NT2/D1 (cell line): ENCODE data around the gene GLP1R.

Experiments
- DNase-seq: peaks from one replicate; pipeline ENCODE4 v3.0.0-alpha.2; 2011; ENCODE audit warnings: low read depth, low spot score
- H3K27me3 ChIP-seq: 2 replicates; pipeline ENCODE4 v1.6.0; 2011; ENCODE audit warnings: mild to moderate bottlenecking; ENCODE audit not compliant: insufficient read length, insufficient read depth
- H3K36me3 ChIP-seq: 2 replicates; pipeline ENCODE4 v1.6.1; 2011; ENCODE audit warnings: mild to moderate bottlenecking, low read length, mixed read lengths; ENCODE audit not compliant: insufficient read depth, insufficient read length
- H3K4me1 ChIP-seq: 2 replicates; pipeline ENCODE4 v1.5.1; 2011; ENCODE audit not compliant: insufficient read depth, insufficient read length
- H3K4me3 ChIP-seq: 2 replicates; pipeline ENCODE4 v1.5.1; 2011; ENCODE audit warnings: low read depth; ENCODE audit not compliant: insufficient read length
- H3K9ac ChIP-seq: 2 replicates; pipeline ENCODE4 v1.6.0; 2011; ENCODE audit warnings: low read depth; ENCODE audit not compliant: insufficient read length
- H3K9me3 ChIP-seq: 2 replicates; pipeline ENCODE4 v1.5.1; 2011; ENCODE audit warnings: mild to moderate bottlenecking, low read length; ENCODE audit not compliant: insufficient read depth
- SUZ12 ChIP-seq: IDR thresholded peaks from 2 replicates; pipeline ENCODE4 v1.6.1; 2011; ENCODE audit not compliant: insufficient read length, insufficient read depth; ENCODE audit errors: extremely low read depth
- YY1 ChIP-seq: IDR thresholded peaks from 2 replicates; pipeline ENCODE4 v1.6.1; 2011; ENCODE audit not compliant: insufficient read length, insufficient read depth
- ZNF274 ChIP-seq: IDR thresholded peaks from 2 replicates; pipeline ENCODE4 v1.6.1; 2011; ENCODE audit warnings: mild to moderate bottlenecking, low read depth, low read length

Gene GLP1R

DNA sequence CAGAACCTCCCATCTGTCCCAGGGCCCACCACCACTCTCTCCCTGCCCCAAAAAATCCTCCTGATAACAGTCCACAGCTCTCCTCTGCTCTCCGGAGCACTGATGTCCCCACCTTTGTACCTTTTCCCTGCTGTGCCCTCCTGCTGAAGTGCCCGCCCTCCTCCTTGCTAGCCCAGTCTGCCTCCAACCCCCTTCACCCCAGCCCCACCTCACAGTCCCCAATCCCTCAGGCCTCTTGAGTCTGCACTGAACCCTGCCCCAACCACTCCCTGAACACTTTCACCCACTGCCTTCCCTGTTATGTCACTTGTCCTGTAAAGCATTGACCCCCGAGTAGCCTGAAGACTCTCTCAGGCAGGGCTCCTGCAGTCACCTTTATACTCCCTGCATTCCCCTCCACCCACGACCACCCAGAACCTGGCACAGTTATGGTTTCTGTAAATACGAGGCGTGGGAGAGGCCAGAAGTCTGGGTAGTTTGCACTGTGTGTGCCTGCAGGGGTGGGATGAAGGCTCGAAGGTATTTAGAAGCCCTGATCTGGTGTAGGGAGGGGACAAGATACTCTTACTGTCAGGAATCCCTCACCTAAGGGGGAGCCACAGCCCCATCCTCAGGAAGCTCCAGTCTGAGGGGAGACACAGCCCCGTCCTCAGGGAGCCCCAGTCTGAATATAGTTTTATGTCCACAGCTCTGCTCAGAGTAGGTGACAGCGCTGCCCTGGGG lies 5.4 kb downstream of the GLP1R start:
- no peak overlapping the region for H3K4me3 ChIP-seq
- H3K27me3 ChIP-seq, result peaks cover 16% of the 10 kb centered on the region
- H3K9ac ChIP-seq, result no peak overlapping the region
- DNase-seq, result no peak
- no peak for TF ChIP-seq YY1
- no peak for TF ChIP-seq ZNF274
- no peak for TF ChIP-seq SUZ12
- H3K36me3 ChIP-seq, result no peaks in the 10 kb centered on the region
- H3K4me1 ChIP-seq, result peaks cover 3% of the 10 kb centered on the region
- H3K9me3 ChIP-seq, result no peaks in the 10 kb centered on the region

DNA sequence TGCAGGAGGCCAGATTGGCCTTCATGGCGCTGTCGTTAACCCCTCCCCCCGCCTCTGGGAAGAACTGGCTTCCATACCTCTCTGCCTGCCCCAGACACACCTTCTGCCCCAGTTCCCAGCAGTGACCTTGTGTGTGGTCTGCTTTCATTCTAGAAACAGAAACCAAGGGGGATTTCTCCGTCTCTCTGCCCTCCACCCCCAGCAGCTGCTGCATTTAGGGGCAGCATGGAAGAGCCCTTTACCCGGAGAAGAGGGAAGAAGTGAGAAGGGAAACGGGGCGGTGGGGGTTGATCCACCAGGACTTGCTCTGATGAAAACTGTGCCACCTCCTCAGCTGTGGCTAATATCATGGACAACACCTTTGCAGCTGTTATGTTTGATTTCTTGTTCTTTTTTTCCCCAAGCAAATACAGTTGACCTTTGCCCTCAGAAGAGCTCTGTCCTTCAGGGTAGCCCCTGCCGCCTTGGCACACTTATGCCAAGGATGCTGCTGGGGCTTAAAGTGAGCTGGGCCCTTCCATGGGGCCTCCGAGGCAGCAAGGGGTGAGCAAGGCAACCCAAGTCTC lies 6.1 kb downstream of the GLP1R start:
- no peak for DNase-seq
- Histone ChIP-seq H3K4me3 (no peak overlapping the region), H3K36me3 (no peaks in the 10 kb centered on the region), H3K27me3 (peaks cover 10% of the 10 kb centered on the region), H3K9me3 (no peaks in the 10 kb centered on the region), H3K9ac (no peak overlapping the region), H3K4me1 (peaks cover 3% of the 10 kb centered on the region)
- TF ChIP-seq ZNF274 (no peak), YY1 (no peak), SUZ12 (no peak)

GRCh38 chr6:39055661-39056060 lies 7.1 kb downstream of the GLP1R start:
- H3K27me3 ChIP-seq, result no peaks in the 10 kb centered on the region
- no peaks in the 10 kb centered on the region for H3K9me3 ChIP-seq
- no peak for DNase-seq
- no peak overlapping the region for H3K9ac ChIP-seq
- no peak overlapping the region for H3K4me3 ChIP-seq
- TF ChIP-seq YY1 (no peak), SUZ12 (no peak), ZNF274 (no peak)
- H3K36me3 ChIP-seq, result no peaks in the 10 kb centered on the region
- H3K4me1 ChIP-seq, result peaks cover 3% of the 10 kb centered on the region

- Histone ChIP-seq H3K4me3 (no peak overlapping the region), H3K9ac (no peak overlapping the region), H3K4me1 (peaks cover 3% of the 10 kb centered on the region), H3K36me3 (no peaks in the 10 kb centered on the region), H3K9me3 (no peaks in the 10 kb centered on the region), H3K27me3 (no peaks in the 10 kb centered on the region)
- no peak for DNase-seq
- no peak for TF ChIP-seq ZNF274
Measured at GRCh38 chr6:39056191-39056590, 7.6 kb downstream of the GLP1R start.

DNA sequence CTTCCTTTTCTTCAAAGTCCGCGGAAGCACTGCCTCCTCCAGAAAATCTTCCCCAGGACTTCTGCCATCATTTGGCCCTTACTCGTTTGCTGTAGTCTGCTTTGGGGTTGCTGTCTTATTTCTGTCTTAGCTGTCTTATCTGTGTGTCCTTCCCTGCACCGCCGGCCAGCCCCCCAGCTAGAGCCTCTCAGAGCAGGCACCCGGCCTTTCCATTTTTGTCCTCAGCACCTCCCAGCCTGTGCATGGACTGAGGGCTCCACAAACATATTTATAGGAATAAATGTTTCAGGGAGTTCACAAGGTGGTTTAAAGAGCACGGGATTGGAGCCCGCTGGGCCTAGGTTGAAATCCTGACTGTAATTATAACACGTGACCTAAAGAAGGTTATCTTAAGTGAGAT lies 8.1 kb downstream of the GLP1R start:
- Histone ChIP-seq H3K36me3 (no peaks in the 10 kb centered on the region), H3K27me3 (no peaks in the 10 kb centered on the region), H3K9ac (no peak overlapping the region), H3K9me3 (no peaks in the 10 kb centered on the region), H3K4me3 (no peak overlapping the region), H3K4me1 (peaks cover 3% of the 10 kb centered on the region)
- TF ChIP-seq YY1 (no peak), SUZ12 (no peak), ZNF274 (no peak)
- no peak for DNase-seq

DNA sequence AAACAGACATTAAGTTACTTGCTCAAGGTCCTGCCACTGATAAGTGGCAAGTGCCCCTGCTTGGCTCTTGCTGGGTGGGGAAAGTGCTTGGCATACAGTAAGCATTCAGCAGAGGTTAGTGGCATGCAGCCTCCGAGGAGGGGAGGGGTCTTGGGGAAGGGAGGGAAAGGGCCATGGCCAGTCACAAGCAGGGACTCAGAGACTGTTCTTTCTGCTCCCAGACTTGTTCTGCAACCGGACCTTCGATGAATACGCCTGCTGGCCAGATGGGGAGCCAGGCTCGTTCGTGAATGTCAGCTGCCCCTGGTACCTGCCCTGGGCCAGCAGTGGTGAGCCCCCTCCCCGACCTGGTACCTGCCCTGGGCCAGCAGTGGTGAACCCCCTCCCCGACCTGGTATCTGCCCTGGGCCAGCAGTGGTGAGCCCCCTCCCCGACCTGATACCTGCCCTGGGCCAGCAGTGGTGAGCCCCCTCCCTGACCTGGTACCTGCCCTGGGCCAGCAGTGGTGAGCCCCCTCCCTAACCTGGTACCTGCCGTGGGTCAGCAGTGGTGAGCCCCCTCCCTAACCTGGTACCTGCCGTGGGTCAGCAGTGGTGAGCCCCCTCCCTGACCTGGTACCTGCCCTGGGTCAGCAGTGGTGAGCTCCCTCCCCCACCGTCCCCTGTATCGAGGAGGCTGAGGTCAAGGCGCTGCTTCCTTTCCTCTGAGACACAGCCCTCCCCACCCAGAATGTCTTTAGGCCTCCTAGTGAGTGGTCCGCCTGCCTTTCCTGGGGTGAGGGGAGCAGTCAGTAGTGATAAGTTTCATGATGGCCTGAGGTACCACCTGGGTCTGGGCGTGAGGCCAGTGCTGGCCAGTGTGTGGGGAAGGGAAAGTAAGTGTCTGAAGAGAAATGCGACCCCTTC lies 8.9 kb downstream of the GLP1R start:
- H3K9me3 ChIP-seq, result no peaks in the 10 kb centered on the region
- TF ChIP-seq SUZ12 (no peak), YY1 (no peak), ZNF274 (no peak)
- peaks cover 3% of the 10 kb centered on the region for H3K4me1 ChIP-seq
- H3K9ac ChIP-seq, result no peak overlapping the region
- no peaks in the 10 kb centered on the region for H3K36me3 ChIP-seq
- no peaks in the 10 kb centered on the region for H3K27me3 ChIP-seq
- DNase-seq, result no peak
- H3K4me3 ChIP-seq, result no peak overlapping the region

- TF ChIP-seq ZNF274 (no peak), YY1 (no peak), SUZ12 (no peak)
- DNase-seq, result no peak
- Histone ChIP-seq H3K4me3 (no peak overlapping the region), H3K27me3 (no peaks in the 10 kb centered on the region), H3K9ac (no peak overlapping the region), H3K36me3 (no peaks in the 10 kb centered on the region), H3K4me1 (peaks cover 1% of the 10 kb centered on the region), H3K9me3 (no peaks in the 10 kb centered on the region)
Measured at GRCh38 chr6:39058471-39059147, 10.0 kb downstream of the GLP1R start.
